AML-193 (cell line): ENCODE data around the gene XRCC2.
"Not testable (repeated sequence)": the region's sequence is repeated elsewhere in the genome, so short reads cannot be mapped to it uniquely, and the experiment has no call there.

Experiments
- DNase-seq, 2 experiments: peaks; one replicate each; lab custom pipeline; 2025; lab: John Stamatoyannopoulos, UW

The XRCC2 gene

DNA sequence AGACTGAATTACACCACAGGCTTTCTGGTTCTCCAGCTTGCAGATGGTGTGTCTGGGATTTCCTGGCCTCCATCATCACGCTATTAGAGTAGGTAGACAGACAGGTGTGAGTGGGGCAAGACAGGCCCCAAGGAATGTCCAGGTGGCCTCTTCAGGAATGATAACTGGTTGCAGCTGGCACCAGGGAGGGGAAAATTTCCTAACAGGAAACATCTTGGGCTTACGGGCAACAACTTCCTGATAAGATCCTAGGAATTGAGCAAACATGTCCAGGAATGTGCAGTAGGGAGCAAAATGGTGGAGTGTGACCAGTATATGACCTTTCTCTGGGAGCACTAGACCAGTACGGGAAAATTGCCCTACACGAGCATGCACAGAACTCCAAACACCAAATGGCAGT lies 11.3 kb downstream of the XRCC2 start:
- no peak for DNase-seq

DNA sequence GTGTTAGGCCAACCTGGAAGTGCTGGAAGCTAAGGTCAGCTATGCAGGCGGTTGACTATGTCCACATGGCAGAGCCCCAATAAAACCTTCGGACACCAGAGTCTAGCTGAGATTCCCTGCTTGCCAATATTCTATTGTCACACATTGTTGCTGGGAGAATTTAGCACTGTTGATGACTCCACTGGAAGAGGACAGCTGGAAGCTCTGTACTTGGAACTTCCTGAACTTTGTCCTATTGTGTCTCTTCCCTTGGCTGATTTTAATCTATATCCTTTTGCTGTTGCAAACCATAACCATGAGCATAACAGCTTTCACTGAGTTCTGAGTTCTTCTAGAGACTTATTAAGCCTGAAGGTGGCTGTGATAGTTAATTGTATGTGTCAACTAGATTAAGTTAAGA lies 12.0 kb downstream of the XRCC2 start:
- no peak for DNase-seq

DNA sequence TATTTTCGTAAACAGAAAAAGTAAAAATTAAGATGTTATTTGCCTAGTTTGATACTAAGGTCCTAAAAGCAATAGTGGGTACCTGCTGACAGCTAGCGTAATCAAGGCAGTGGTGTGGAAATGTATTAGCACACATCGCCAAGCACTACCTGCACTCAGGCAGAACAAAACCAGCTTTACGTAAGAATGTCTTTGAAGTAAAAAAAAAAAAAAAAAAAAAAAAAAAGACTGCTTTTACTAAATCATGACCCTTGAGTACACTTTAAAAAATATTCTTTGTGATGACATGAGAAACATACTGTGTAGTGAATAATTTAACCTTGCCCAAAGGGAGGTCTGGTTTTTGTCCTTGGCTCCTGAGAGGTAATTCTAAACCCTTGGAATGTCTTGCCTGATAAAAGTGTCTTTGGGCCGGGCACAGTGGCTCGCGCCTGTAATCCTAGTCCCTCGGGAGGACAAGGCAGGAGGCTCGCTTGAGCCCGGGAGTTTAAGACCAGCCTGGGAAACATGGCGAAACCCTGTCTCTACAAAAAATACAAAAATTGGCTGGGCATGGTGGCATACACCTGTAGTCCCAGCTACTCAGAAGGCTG lies 12.7 kb downstream of the XRCC2 start:
- DNase-seq, result no peak

GRCh38 chr7:152661479-152661878 lies 14.5 kb downstream of the XRCC2 start:
- DNase-seq, result no peak

- no peak for DNase-seq
These were observed 15.9 kb downstream of the XRCC2 start for GRCh38 chr7:152660021-152660420.

DNA sequence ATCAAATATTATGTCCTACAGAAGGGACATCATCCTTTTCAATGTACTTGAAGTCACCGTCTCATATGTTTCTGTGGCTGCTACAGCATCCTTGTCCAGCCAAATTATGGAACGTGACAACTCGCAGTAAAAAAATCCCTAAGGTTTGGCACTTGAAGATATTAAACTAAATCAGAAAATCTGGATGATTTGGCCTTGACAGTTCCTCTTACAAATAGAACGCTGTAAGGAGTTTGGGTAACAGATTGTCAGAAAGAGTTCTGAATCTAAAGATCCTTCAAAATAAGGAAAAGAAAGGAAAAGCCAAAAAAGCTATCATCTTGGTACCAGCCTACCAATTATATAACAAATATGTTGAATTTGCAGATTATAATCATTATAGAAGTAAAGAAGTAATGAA lies 21.0 kb downstream of the XRCC2 start:
- no peak for DNase-seq

DNA sequence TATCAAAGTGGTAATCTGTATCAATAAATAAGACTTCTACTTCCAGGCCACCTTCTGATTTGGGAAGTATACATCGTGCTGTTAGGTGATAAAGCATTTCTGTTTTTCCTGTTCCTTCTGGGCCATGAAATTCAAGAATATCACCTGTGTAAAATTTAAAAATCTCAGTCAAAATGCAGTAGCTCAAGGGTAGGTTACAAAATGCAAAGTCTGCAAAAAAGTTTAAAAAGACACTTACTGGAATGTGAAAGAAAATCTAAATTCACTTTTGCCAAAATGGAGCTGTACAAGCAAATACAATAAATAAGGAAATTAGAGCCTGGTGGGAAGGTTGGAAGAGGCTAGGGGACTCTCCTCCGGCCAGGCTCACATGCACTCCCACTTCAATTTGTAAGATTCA lies 26.7 kb downstream of the XRCC2 start:
- no peak for DNase-seq

- no peak for DNase-seq
These were observed 28.9 kb downstream of the XRCC2 start for GRCh38 chr7:152647009-152647408.

GRCh38 chr7:152646579-152646978 lies 29.4 kb downstream of the XRCC2 start:
- DNase-seq, result not testable (repeated sequence)

DNA sequence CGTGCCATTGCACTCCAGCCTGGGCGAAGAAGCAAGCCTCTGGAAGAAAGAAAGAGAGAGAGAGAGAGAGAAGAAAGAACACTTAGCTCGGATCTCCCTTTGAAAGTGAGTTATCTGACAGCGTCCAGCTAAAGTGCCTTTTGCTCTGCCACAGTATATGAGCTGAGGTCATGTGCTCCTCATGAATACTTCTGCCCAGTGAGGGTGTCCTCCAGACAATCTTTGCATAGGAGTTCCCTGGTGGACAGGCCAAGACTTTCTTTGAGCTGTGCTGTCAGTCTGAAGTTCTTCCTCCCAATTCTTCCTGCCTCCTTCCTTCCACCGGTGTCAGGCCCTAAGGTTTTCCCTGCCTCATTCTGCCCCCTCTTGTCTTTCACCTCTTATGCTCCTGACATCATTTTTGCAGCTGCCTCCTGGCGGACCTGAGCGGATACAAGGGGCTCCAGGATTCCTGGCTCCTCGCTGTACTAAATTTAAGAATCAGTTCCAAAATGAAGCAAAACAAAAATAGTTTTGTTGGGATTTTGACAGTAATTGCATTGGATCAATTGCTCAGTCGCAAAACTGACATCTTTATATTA lies 31.9 kb downstream of the XRCC2 start:
- DNase-seq, result no peak

DNA sequence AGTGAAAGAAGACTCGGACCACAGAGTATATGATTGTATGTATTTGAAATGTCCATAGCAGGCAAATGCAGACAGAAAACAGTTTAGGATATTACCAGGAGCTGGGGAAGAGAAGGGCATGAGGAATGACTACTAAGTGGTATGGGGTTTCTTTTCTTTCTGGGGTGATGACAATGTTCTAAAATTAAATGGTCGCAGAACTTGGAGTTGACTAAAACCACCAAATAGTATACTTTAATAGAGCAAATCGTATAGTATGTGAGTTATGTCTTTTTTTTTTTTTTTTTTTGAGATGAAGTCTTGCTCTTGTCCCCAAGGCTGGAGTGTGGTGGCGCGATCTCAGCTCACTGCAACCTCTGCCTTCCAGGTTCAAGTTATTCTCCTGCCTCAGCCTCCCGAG lies 34.6 kb downstream of the XRCC2 start:
- no peak for DNase-seq

DNA sequence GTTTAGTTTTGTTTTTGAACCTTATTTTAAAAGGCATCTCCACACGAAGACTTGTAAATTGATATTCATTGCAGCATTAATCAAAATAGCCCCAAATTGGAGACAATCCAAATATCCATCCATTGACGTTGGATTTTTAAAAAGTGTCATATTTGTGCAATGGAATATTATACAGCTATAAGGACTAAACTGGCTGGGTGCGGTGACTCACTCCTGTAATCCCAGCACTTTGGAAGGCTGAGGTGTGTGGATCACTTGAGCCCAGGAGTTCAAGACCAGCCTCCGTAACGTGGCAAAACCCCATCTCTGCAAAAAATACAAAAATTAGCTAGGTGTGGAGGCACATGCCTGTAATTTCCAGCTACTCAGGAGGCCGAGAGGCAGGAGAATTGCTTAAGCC lies 35.1 kb downstream of the XRCC2 start:
- no peak for DNase-seq

DNA sequence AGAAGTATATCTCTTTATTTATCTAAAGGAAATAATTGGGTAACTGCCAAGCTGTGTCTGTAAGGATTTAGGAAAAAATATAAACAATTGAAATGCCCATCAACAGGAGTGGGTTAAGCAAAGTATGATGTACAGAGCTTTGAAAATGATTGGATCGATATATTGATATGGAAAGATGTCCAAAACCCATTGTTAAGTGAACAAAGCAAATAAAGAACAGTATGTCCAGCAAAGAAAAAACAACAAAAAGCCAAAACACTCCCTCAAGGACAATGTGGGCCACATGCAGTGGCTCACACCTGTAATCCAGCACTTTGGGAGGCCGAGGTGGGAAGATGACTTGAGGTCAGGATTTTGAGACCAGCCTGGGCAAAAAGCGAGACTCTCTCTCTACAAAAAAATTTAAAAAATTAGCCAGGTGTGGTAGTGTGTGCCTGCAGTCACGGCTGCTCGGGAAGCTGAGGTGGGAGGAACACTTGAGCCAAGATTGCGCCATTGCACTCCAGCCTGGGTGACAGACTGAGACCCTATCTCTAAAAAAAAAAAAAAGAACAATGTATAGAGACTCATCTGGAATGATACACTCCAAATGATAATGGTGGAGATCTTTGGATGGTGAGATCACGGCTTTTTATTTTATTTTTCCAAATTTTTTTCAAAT lies 37.9 kb downstream of the XRCC2 start:
- no peak for DNase-seq

- no peak for DNase-seq
These were observed 38.8 kb downstream of the XRCC2 start for GRCh38 chr7:152637161-152637560.

GRCh38 chr7:152636441-152636840 lies 39.5 kb downstream of the XRCC2 start:
- no peak for DNase-seq

- DNase-seq, result no peak
These were observed 42.4 kb downstream of the XRCC2 start for GRCh38 chr7:152633504-152633903.

GRCh38 chr7:152633072-152633471 lies 42.9 kb downstream of the XRCC2 start:
- DNase-seq, result no peak

GRCh38 chr7:152628772-152629171 lies 47.2 kb downstream of the XRCC2 start:
- DNase-seq, result not testable (repeated sequence)

DNA sequence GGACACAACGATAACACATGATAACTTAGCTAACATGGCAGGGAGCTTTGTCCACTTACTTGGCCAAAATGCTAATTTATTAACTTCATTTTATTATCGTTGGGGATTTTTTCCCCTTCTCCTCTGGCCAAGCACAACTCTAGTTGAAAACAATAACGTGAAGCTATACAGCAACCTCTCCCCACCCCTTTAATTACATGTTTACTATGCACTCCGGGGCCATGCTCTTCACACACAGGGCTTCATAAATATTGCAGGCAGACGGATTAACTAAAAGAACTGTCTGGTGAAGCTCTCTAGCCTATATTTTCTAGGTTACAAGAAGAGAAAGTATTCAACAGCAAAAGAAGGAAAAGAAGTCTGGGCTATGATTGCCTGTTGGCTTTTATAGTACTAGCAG lies 51.7 kb downstream of the XRCC2 start:
- DNase-seq, result no peak

- no peak for DNase-seq
These were observed 54.5 kb downstream of the XRCC2 start for GRCh38 chr7:152621426-152621825.

- DNase-seq, result no peak
These were observed 56.8 kb downstream of the XRCC2 start for GRCh38 chr7:152619027-152619739.

DNA sequence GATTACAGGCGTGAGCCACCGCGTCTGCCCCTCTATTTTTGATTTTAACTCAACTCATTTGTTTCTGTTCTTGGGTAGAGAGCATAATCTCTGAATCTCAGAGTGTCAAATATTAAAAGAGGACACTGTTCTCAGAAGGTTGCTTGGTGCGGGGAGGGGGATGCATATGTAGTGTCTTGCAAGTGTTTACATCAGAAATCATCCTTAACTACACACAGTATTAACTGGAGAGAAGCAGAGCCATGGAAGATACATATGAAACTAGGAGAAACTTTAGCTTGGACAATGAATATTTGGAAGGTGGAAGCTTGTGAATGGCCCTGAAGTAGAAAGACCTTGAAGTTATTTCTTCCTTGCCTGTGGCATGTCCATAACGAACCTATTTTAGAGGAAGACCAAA lies 57.5 kb downstream of the XRCC2 start:
- DNase-seq, result no peak

- no peak for DNase-seq
These were observed 58.9 kb downstream of the XRCC2 start for GRCh38 chr7:152617056-152617455.
